HG03460 (cell line): ENCODE data around the gene CRYAA.
"Not testable (repeated sequence)": the region's sequence is repeated elsewhere in the genome, so short reads cannot be mapped to it uniquely, and the experiment has no call there.

Experiments used
- ATAC-seq: cut with Tn5 transposase; IDR thresholded peaks from one replicate; pipeline ENCODE4 v1.9.1; 2021; ENCODE audit not compliant: unreplicated experiment

The CRYAA gene

GRCh38 chr21:43177043-43177906 is 8.5 kb downstream of the CRYAA start:
- ATAC-seq, result peak; percentile 53

- ATAC-seq, result not testable (repeated sequence)
These were observed 9.5 kb downstream of the CRYAA start for GRCh38 chr21:43178175-43178826.

GRCh38 chr21:43181033-43181432 is 12.2 kb downstream of the CRYAA start:
- ATAC-seq, result not testable (repeated sequence)

GRCh38 chr21:43187268-43187667 is 18.5 kb downstream of the CRYAA start:
- ATAC-seq, result not testable (repeated sequence)

- no peak for ATAC-seq
These were observed 18.9 kb downstream of the CRYAA start for GRCh38 chr21:43187715-43188114.

- ATAC-seq, result no peak
These were observed 19.4 kb downstream of the CRYAA start for GRCh38 chr21:43188181-43188580.

GRCh38 chr21:43188592-43189210 is 19.9 kb downstream of the CRYAA start:
- ATAC-seq, result no peak

- ATAC-seq, result no peak
These were observed 21.1 kb downstream of the CRYAA start for GRCh38 chr21:43189936-43190335.

- no peak for ATAC-seq
These were observed 21.7 kb downstream of the CRYAA start for GRCh38 chr21:43190544-43190943.

GRCh38 chr21:43190951-43191350 is 22.1 kb downstream of the CRYAA start:
- no peak for ATAC-seq

- ATAC-seq, result no peak
These were observed 22.7 kb downstream of the CRYAA start for GRCh38 chr21:43191521-43191920.

- no peak for ATAC-seq
These were observed 23.2 kb downstream of the CRYAA start for GRCh38 chr21:43191971-43192370.

- no peak for ATAC-seq
These were observed 23.8 kb downstream of the CRYAA start for GRCh38 chr21:43192501-43193081.

- no peak for ATAC-seq
These were observed 24.4 kb downstream of the CRYAA start for GRCh38 chr21:43193088-43193650.

GRCh38 chr21:43193651-43194302 is 25.0 kb downstream of the CRYAA start:
- ATAC-seq, result no peak

GRCh38 chr21:43194303-43195120 is 25.7 kb downstream of the CRYAA start:
- no peak for ATAC-seq

GRCh38 chr21:43195121-43196021 is 26.6 kb downstream of the CRYAA start:
- no peak for ATAC-seq

GRCh38 chr21:43196826-43197225 is 28.0 kb downstream of the CRYAA start:
- ATAC-seq, result no peak

- no peak for ATAC-seq
These were observed 29.6 kb downstream of the CRYAA start for GRCh38 chr21:43198376-43198775.
